Psoas muscle (tissue), 8 donors: ENCODE results near the gene ARHGEF28. TPM values are rescaled to one million over a fixed set of nuclear protein-coding genes. Genes with fewer than 3 reads are reported as not detected.

ENCODE experiments used
- ATAC-seq, 4 donors: fragments of 200-7000 bp; cut with Tn5 transposase; one replicate each; pipeline ENCODE4 v1.9.1; 2020; ENCODE audit warnings: moderate library complexity in 3 of 4, mild to moderate bottlenecking in 2 of 4
- DNase-seq, 2 donors: peaks; one replicate each; pipeline ENCODE4 v3.0.0-alpha.2; 2020
- H3K27ac ChIP-seq: fragments of 200-600 bp; one replicate; pipeline ENCODE4 v1.8.0; 2022
- H3K27me3 ChIP-seq, 3 donors: fragments of 200-600 bp in 1 of 3; one replicate each; pipeline versions ENCODE4 v1.6.1 to v1.8.0; 2013 to 2022; ENCODE audit warnings: low read length in 2 of 3, mild to moderate bottlenecking in 2 of 3, moderate library complexity in 1 of 3; ENCODE audit not compliant: insufficient read depth in 3 of 3
- H3K36me3 ChIP-seq, 2 donors: fragments of 200-600 bp in 1 of 2; one replicate each; pipeline versions ENCODE4 v1.6.1 to v1.8.0; 2013 to 2022; ENCODE audit warnings: low read depth in 1 of 2, mild to moderate bottlenecking in 1 of 2, moderate library complexity in 1 of 2; ENCODE audit not compliant: insufficient read depth in 1 of 2
- H3K4me1 ChIP-seq: fragments of 200-600 bp; one replicate; pipeline ENCODE4 v1.8.0; 2022
- H3K4me3 ChIP-seq: fragments of 200-600 bp; one replicate; pipeline ENCODE4 v1.8.0; 2022; ENCODE audit warnings: mild to moderate bottlenecking
- H3K9me3 ChIP-seq: fragments of 200-600 bp; one replicate; pipeline ENCODE4 v1.8.0; 2022
- CTCF ChIP-seq: fragments of 200-600 bp; IDR thresholded peaks from one replicate; pipeline ENCODE4 v1.8.0; 2022; ENCODE audit warnings: antibody characterized with exemption
- WGBS, 3 donors: extraction: QIAGEN DNeasy Blood & Tissue Kit; methylation state at CpG; one replicate each; pipeline versions ENCODE4 v1.1.6 to v1.1.7; 2013; 5-methylcytosine and 5-hydroxymethylcytosine counted together
- intact Hi-C, 2 donors: fragments of 100-400 bp; cut with DNase I; formaldehyde crosslinking; loops; one replicate each; pipeline versions ENCODE4 v1.11.0 to v1.14.2; 2022
- polyA plus RNA-seq, 3 donors: library from polyadenylated mRNA; stranded (reverse); fragments of 200-250 nt; gene quantifications; one replicate each; pipeline ENCODE4 v1.2.3, GENCODE V29; 2013
- total RNA-seq, 4 donors: library from RNA; stranded (reverse); fragmentation: NEBNext Ultra II Directional in 2 of 4; extraction: Animal tissue kit (Norgen Biotek cat#: 25700) in 2 of 4; gene quantifications; one replicate each; pipeline versions ENCODE4 v1.2.1 to v1.2.4, GENCODE V29; 2021 to 2023
- donor health status: healthy with polysubstance abuse.
- donor health status: DM: no; HTN: no; CAD: no; lungs with moderate emphysema.
- donor health status: Bipolar disorder and iron deficiency.
- donor health status: healthy.
- donor health status: DM: yes; HTN: yes; CAD: no.
- donor health status: DM: no; HTN: no; CAD: no.
- donor health status: DM: no; HTN: no; CAD: no.
- donor health status: DM: yes; HTN: yes; CAD: no.

Gene ARHGEF28
- total and polyA plus RNA-seq, 7 donors: 0.39 to 1.3 (median 1.00) TPM

- H3K27ac ChIP-seq: no peak overlapping the region
- no peaks in the 10 kb centered on the region for H3K27me3 ChIP-seq
- DNase-seq (no peak), ATAC-seq (no peak)
- H3K4me1 ChIP-seq: no peaks in the 10 kb centered on the region
- no peak for TF ChIP-seq CTCF
- no peaks in the 10 kb centered on the region for H3K9me3 ChIP-seq
- intact Hi-C loops: no loop called here
- H3K36me3 ChIP-seq: no peaks in the 10 kb centered on the region
- H3K4me3 ChIP-seq: no peak overlapping the region
- 53 to 59% (median 57%) methylated on average over 5 of the region's 5 CpGs for WGBS, 3 donors
Observed at GRCh38 chr5:73633060-73633459, 7.1 kb downstream of the ARHGEF28 start.

- Histone ChIP-seq H3K4me1 (no peaks in the 10 kb centered on the region), H3K9me3 (no peaks in the 10 kb centered on the region), H3K36me3 (no peaks in the 10 kb centered on the region), H3K4me3 (no peak overlapping the region), H3K27ac (no peak overlapping the region), H3K27me3 (no peaks in the 10 kb centered on the region)
- 54 to 67% (median 66%) methylated on average over 3 of the region's 3 CpGs for WGBS, 3 donors
- intact Hi-C loops: no loop called here
- DNase-seq (no peak), ATAC-seq (no peak)
- no peak for TF ChIP-seq CTCF
Observed at GRCh38 chr5:73636408-73636807, 10.4 kb downstream of the ARHGEF28 start.

GRCh38 chr5:73637565-73637964, 11.6 kb downstream of the ARHGEF28 start:
- WGBS, 3 donors: 79 to 86% (median 85%) methylated on average over 2 of the region's 2 CpGs
- H3K27ac ChIP-seq: no peak overlapping the region
- TF ChIP-seq CTCF: no peak
- H3K4me3 ChIP-seq: no peak overlapping the region
- DNase-seq: no peak
- H3K36me3 ChIP-seq: no peaks in the 10 kb centered on the region
- no peak for ATAC-seq
- H3K9me3 ChIP-seq: no peaks in the 10 kb centered on the region
- no peaks in the 10 kb centered on the region for H3K27me3 ChIP-seq
- H3K4me1 ChIP-seq: no peaks in the 10 kb centered on the region
- intact Hi-C loops: no loop called here

GRCh38 chr5:73638344-73639095, 12.5 kb downstream of the ARHGEF28 start:
- intact Hi-C loops: no loop called here
- H3K4me1 ChIP-seq: no peaks in the 10 kb centered on the region
- TF ChIP-seq CTCF: no peak
- H3K4me3 ChIP-seq: no peak overlapping the region
- H3K9me3 ChIP-seq: no peaks in the 10 kb centered on the region
- WGBS, 3 donors: 47 to 67% (median 63%) methylated on average over 4 of the region's 4 CpGs
- H3K27me3 ChIP-seq: no peaks in the 10 kb centered on the region
- ATAC-seq (no peak), DNase-seq (no peak)
- no peak overlapping the region for H3K27ac ChIP-seq
- no peaks in the 10 kb centered on the region for H3K36me3 ChIP-seq

GRCh38 chr5:73640861-73641320, 14.9 kb downstream of the ARHGEF28 start:
- Histone ChIP-seq H3K4me3 (no peak overlapping the region), H3K27me3 (no peaks in the 10 kb centered on the region), H3K9me3 (no peaks in the 10 kb centered on the region), H3K36me3 (no peaks in the 10 kb centered on the region), H3K27ac (no peak overlapping the region), H3K4me1 (no peaks in the 10 kb centered on the region)
- intact Hi-C loops: no loop called here
- no peak for ATAC-seq
- no peak for DNase-seq
- TF ChIP-seq CTCF: no peak
- WGBS, 3 donors: 14 to 24% (median 15%) methylated on average over 1 of the region's 1 CpG
